Stimulated activated CD8-positive, alpha-beta memory T cell treated with anti-CD3 and anti-CD28 coated beads, Interleukin-12 subunit alpha, Interleukin-12 subunit beta, amount 100 ng/mL, for 24 hours (primary cell): ENCODE measurements around the gene TRAF4.
"Not testable (repeated sequence)": the region's sequence is repeated elsewhere in the genome, so short reads cannot be mapped to it uniquely, and the experiment has no call there.

Experiments used
- DNase-seq: peaks from one replicate; pipeline ENCODE4 v3.0.0-alpha.2; 2020; ENCODE audit errors: extremely low read depth

TRAF4 gene

GRCh38 chr17:28792877-28793661 lies 49.3 kb downstream of the TRAF4 start:
- DNase-seq, result no peak

- DNase-seq, result not testable (repeated sequence)
Measured at GRCh38 chr17:28794846-28795441, 51.1 kb downstream of the TRAF4 start.

- no peak for DNase-seq
Measured at GRCh38 chr17:28796062-28796461, 52.3 kb downstream of the TRAF4 start.
